Activated CD4-positive, alpha-beta T cell treated with anti-CD3 and anti-CD28 coated beads for 24 hours (primary cell): ENCODE data around the gene LPO.

Experiments used
- DNase-seq, 2 donors: peaks; one replicate each; pipeline ENCODE4 v3.0.0-alpha.2; 2020; ENCODE audit warnings: low read depth in 2 of 2

The LPO gene

GRCh38 chr17:58303971-58304749 is 65.8 kb downstream of the LPO start:
- peak; percentile 39 to 47 for DNase-seq

GRCh38 chr17:58304750-58305486 is 66.5 kb downstream of the LPO start:
- DNase-seq, result no peak

- DNase-seq, result no peak
Observed at GRCh38 chr17:58305626-58306025, 67.2 kb downstream of the LPO start.

GRCh38 chr17:58306131-58306951 is 68.0 kb downstream of the LPO start:
- no peak for DNase-seq

GRCh38 chr17:58307468-58308172 is 69.2 kb downstream of the LPO start:
- no peak for DNase-seq

GRCh38 chr17:58308173-58308984 is 70.0 kb downstream of the LPO start:
- DNase-seq, result no peak

- no peak for DNase-seq
Observed at GRCh38 chr17:58308985-58309917, 70.9 kb downstream of the LPO start.

- no peak for DNase-seq
Observed at GRCh38 chr17:58309918-58310259, 71.5 kb downstream of the LPO start.

- DNase-seq, result no peak
Observed at GRCh38 chr17:58310511-58311428, 72.4 kb downstream of the LPO start.

- DNase-seq, result no peak
Observed at GRCh38 chr17:58311429-58311894, 73.1 kb downstream of the LPO start.

GRCh38 chr17:58312021-58312630 is 73.7 kb downstream of the LPO start:
- DNase-seq, result no peak

- DNase-seq, result no peak
Observed at GRCh38 chr17:58312829-58313228, 74.4 kb downstream of the LPO start.

GRCh38 chr17:58313815-58314705 is 75.7 kb downstream of the LPO start:
- no peak for DNase-seq

- DNase-seq, result no peak
Observed at GRCh38 chr17:58314706-58315015, 76.3 kb downstream of the LPO start.

- no peak for DNase-seq
Observed at GRCh38 chr17:58315281-58315711, 76.9 kb downstream of the LPO start.

GRCh38 chr17:58315750-58316149 is 77.4 kb downstream of the LPO start:
- no peak for DNase-seq

GRCh38 chr17:58316260-58316960 is 78.0 kb downstream of the LPO start:
- DNase-seq, result no peak
